Suprapubic skin (tissue), 4 donors: ENCODE results near the gene SUGP1. TPM values are rescaled to one million over a fixed set of nuclear protein-coding genes. Genes with fewer than 3 reads are reported as not detected.

ENCODE experiments used
- DNase-seq, 2 donors: peaks; one replicate each; pipeline ENCODE4 v3.0.0-alpha.2; 2019; ENCODE audit warnings: low spot score in 2 of 2
- H3K27ac ChIP-seq: fragments of 200-600 bp; sonication (generic); one replicate; pipeline ENCODE4 v1.5.1; 2019
- H3K27me3 ChIP-seq: fragments of 200-600 bp; sonication (generic); one replicate; pipeline ENCODE4 v1.5.1; 2019
- H3K36me3 ChIP-seq: fragments of 200-600 bp; sonication (generic); one replicate; pipeline ENCODE4 v1.5.1; 2019
- H3K4me1 ChIP-seq: fragments of 200-600 bp; sonication (generic); one replicate; pipeline ENCODE4 v1.5.1; 2019
- H3K4me3 ChIP-seq: fragments of 200-600 bp; sonication (generic); one replicate; pipeline ENCODE4 v1.5.1; 2019; ENCODE audit warnings: mild to moderate bottlenecking
- H3K9me3 ChIP-seq: fragments of 200-600 bp; sonication (generic); one replicate; pipeline ENCODE4 v1.5.1; 2019
- EP300 ChIP-seq: sonication (generic); formaldehyde crosslinking; IDR thresholded peaks from one replicate; pipeline ENCODE4 v1.6.1; 2017; ENCODE audit warnings: antibody characterized with exemption
- POLR2A ChIP-seq, 2 donors: fragments of 450-650 bp; IDR thresholded peaks; one replicate each; pipeline ENCODE4 v1.6.1; 2017; ENCODE audit warnings: antibody characterized with exemption in 2 of 2, mild to moderate bottlenecking in 2 of 2, moderate library complexity in 2 of 2
- POLR2AphosphoS5 ChIP-seq, 3 donors: sonication (generic); formaldehyde crosslinking; IDR thresholded peaks; one replicate each; pipeline ENCODE4 v1.6.1; 2017; ENCODE audit warnings: antibody characterized with exemption in 3 of 3
- WGBS: methylation state at CpG from one replicate; pipeline ENCODE4 v1.1.5; 2018; 5-methylcytosine and 5-hydroxymethylcytosine counted together
- total RNA-seq, 4 donors: library from RNA; depleted of rRNA; stranded (reverse); fragments of >200 nt; gene quantifications; one replicate each; pipeline ENCODE4 v1.1.0, GENCODE V29; 2016
- TF ChIP-seq, protein P1 (sequence below), 2 donors: fragments of 200-600 bp in 1 of 2; fragments of 450-650 bp in 1 of 2; sonication (generic) in 1 of 2; IDR thresholded peaks; one replicate each; pipeline ENCODE4 v1.5.1; 2016 to 2019; ENCODE audit warnings: antibody characterized with exemption in 2 of 2, mild to moderate bottlenecking in 1 of 2, moderate library complexity in 1 of 2

The SUGP1 gene
- total RNA-seq, 4 donors from 2014 or later, result 23.1 to 64.8 (median 31.3) TPM

DNA sequence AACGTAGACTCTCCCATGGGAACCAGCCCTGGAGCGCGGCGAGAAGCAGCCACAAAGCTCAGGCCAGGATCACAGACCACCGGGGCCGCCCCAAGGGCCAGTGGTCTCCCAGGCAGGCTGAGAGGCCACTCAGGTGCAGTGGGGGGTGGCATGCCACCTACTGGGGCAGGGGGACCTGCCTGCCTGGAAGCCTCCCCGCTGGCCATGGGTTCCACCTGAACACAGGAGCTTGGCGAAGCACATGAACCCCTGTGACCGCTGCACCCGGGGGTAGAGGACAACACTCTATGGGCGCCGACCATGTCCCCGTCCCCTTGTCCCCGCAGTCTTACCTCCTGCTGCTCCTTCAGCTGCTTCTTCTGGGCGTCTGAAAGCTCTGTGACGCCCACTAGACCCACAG is 40.5 kb downstream of the SUGP1 start:
- no peak for DNase-seq
- no peak overlapping the region for H3K27ac ChIP-seq
- H3K27me3 ChIP-seq, result no peaks in the 10 kb centered on the region
- no peak overlapping the region for H3K4me3 ChIP-seq
- H3K4me1 ChIP-seq, result no peaks in the 10 kb centered on the region
- H3K36me3 ChIP-seq, result peaks cover 90% of the 10 kb centered on the region
- no peaks in the 10 kb centered on the region for H3K9me3 ChIP-seq
- TF ChIP-seq POLR2AphosphoS5 (IDR thresholded peaks at IDR 0.05) (no peak), EP300 (no peak), POLR2A (IDR thresholded peaks at IDR 0.05) (no peak)
- TF ChIP-seq, protein P1, sequence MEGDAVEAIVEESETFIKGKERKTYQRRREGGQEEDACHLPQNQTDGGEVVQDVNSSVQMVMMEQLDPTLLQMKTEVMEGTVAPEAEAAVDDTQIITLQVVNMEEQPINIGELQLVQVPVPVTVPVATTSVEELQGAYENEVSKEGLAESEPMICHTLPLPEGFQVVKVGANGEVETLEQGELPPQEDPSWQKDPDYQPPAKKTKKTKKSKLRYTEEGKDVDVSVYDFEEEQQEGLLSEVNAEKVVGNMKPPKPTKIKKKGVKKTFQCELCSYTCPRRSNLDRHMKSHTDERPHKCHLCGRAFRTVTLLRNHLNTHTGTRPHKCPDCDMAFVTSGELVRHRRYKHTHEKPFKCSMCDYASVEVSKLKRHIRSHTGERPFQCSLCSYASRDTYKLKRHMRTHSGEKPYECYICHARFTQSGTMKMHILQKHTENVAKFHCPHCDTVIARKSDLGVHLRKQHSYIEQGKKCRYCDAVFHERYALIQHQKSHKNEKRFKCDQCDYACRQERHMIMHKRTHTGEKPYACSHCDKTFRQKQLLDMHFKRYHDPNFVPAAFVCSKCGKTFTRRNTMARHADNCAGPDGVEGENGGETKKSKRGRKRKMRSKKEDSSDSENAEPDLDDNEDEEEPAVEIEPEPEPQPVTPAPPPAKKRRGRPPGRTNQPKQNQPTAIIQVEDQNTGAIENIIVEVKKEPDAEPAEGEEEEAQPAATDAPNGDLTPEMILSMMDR (IDR thresholded peaks at IDR 0.05), result no peak
- 97% methylated on average over 10 of the region's 16 CpGs for WGBS

DNA sequence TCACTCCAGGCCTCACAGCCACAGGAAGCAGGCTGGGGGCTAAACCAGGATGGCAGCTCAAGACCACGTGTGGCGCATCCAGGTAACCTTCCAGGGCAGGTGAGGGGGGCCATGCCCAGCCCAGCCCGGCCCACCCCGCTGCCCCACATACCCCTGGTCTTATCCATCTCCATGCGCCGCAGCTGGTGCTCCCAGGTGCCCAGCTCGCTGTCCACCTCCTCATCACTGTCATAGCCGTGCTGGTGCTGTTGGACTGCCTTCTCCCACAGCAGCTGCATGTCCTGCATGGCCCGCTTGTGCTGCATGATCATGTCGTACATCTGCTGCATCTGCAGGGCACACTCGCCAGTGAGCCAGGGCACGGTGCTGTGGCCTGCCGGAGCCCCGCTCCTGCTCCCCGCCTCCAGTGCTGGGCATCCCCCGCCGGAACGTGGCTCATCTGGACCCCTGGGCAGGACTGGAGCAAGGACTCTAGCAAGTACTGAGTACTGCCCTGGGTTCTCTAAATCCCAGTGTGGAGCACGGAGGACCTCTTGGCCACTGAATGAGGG is 41.2 kb downstream of the SUGP1 start:
- no peaks in the 10 kb centered on the region for H3K27me3 ChIP-seq
- no peak overlapping the region for H3K27ac ChIP-seq
- peaks cover 82% of the 10 kb centered on the region for H3K36me3 ChIP-seq
- H3K9me3 ChIP-seq, result no peaks in the 10 kb centered on the region
- WGBS, result 88% methylated on average over 15 of the region's 19 CpGs
- no peaks in the 10 kb centered on the region for H3K4me1 ChIP-seq
- DNase-seq, result no peak
- no peak overlapping the region for H3K4me3 ChIP-seq
- no peak for TF ChIP-seq POLR2A (IDR thresholded peaks at IDR 0.05)
- no peak for TF ChIP-seq EP300
- TF ChIP-seq, protein P1 (IDR thresholded peaks at IDR 0.05), result no peak
- no peak for TF ChIP-seq POLR2AphosphoS5 (IDR thresholded peaks at IDR 0.05)

DNA sequence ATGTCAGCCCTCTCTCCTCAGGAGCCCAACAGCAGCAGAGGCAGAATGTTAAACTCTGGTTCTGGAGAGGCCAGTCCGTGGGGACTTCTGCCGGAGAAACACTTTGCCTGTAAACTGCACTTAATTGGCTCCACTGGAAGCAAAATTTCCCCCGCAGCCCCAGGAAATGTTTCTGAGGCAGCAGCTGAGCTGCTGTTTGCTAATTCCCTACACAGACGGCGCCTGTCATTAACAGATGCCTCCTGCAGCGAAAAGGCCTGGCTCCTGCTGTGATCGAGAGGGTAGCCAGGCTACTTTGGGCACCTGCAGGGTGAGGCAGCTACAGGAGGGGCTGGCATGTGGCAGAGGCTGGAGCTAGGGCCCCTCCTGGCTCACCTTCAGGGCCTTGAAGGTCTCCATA is 42.0 kb downstream of the SUGP1 start:
- no peak for TF ChIP-seq POLR2A (IDR thresholded peaks at IDR 0.05)
- TF ChIP-seq EP300, result no peak
- no peak for DNase-seq
- H3K9me3 ChIP-seq, result no peaks in the 10 kb centered on the region
- no peak overlapping the region for H3K27ac ChIP-seq
- no peak overlapping the region for H3K4me3 ChIP-seq
- WGBS, result 90% methylated on average over 4 of the region's 7 CpGs
- peaks cover under 1% of the 10 kb centered on the region for H3K27me3 ChIP-seq
- peaks cover 78% of the 10 kb centered on the region for H3K36me3 ChIP-seq
- peaks cover under 1% of the 10 kb centered on the region for H3K4me1 ChIP-seq

DNA sequence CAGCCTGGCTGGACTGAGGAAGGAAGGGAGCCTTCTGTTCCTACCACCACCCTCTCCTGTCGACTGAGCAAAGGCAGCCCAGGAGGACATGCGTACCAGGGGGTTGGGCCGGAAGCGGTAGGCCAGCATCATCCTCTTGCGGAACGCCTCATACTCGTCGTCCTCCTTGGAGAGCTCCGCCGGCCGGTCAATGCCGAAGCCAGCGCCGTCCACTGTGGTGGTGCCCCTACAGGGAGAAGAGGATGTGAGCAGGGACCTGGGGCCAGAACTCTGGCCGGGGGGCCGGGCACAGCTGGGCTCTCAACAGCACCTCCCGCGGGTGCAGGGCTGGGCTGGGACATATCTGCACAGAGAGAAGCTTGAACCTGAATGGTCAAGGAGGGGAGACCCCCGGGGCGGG is 43.5 kb downstream of the SUGP1 start:
- TF ChIP-seq POLR2AphosphoS5 (IDR thresholded peaks at IDR 0.05) (no peak), EP300 (no peak), POLR2A (IDR thresholded peaks at IDR 0.05) (no peak)
- TF ChIP-seq, protein P1 (IDR thresholded peaks at IDR 0.05), result no peak
- H3K27ac ChIP-seq, result no peak overlapping the region
- no peaks in the 10 kb centered on the region for H3K9me3 ChIP-seq
- H3K36me3 ChIP-seq, result peaks cover 66% of the 10 kb centered on the region
- no peak overlapping the region for H3K4me3 ChIP-seq
- DNase-seq, result no peak
- peaks cover 7% of the 10 kb centered on the region for H3K27me3 ChIP-seq
- peaks cover 7% of the 10 kb centered on the region for H3K4me1 ChIP-seq
- WGBS, result 93% methylated on average over 18 of the region's 20 CpGs

DNA sequence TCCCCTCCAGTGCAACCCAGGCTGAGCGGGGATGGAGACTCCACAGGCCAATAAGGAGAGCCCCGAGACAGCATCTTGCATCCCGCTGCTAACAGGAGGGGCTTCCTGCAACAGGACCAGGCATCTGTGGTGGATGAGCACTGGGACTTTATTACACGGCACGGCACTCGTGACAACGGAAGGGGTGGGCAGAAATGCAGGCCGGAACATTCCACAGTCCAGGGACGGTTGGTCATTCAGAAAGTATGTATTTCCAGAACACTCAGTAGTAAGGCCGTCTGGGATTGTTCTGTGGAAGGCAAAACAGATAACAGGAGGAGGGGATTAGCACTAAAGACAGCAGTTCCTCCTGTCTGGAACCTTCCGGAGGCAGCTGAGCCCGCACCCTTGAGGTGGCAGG is 43.9 kb downstream of the SUGP1 start:
- WGBS, result 90% methylated on average over 12 of the region's 12 CpGs
- Histone ChIP-seq H3K9me3 (no peaks in the 10 kb centered on the region), H3K4me3 (no peak overlapping the region), H3K27me3 (peaks cover 7% of the 10 kb centered on the region), H3K36me3 (peaks cover 62% of the 10 kb centered on the region), H3K27ac (no peak overlapping the region), H3K4me1 (peaks cover 7% of the 10 kb centered on the region)
- TF ChIP-seq POLR2AphosphoS5 (IDR thresholded peaks at IDR 0.05) (no peak), EP300 (no peak), POLR2A (IDR thresholded peaks at IDR 0.05) (no peak)
- TF ChIP-seq, protein P1 (IDR thresholded peaks at IDR 0.05), result no peak
- no peak for DNase-seq
